NB4 (cell line): Measurements from ENCODE around the gene C5orf15.

Experiments used
- DNase-seq: peaks from one replicate; pipeline ENCODE4 v3.0.0; 2010; ENCODE audit warnings: low read depth
- H3K4me3 ChIP-seq: one replicate; pipeline ENCODE4 v1.5.1; 2011; ENCODE audit warnings: mild to moderate bottlenecking, low read depth, low read length, moderate library complexity
- CTCF ChIP-seq: IDR thresholded peaks from one replicate; pipeline ENCODE4 v1.5.1; 2012; ENCODE audit warnings: low read depth, low read length
- MYC ChIP-seq: IDR thresholded peaks from 2 replicates; pipeline ENCODE4 v1.6.1; 2011; ENCODE audit warnings: low read depth, low read length
- POLR2A ChIP-seq: IDR thresholded peaks from 2 replicates; pipeline ENCODE4 v1.6.1; 2011; ENCODE audit warnings: mild to moderate bottlenecking; ENCODE audit not compliant: insufficient read length; ENCODE audit errors: extremely low read depth
- TF ChIP-seq, protein P1 (sequence below): IDR thresholded peaks from 2 replicates; pipeline ENCODE4 v1.6.1; 2011; ENCODE audit warnings: low read depth, low read length

C5orf15 gene

DNA sequence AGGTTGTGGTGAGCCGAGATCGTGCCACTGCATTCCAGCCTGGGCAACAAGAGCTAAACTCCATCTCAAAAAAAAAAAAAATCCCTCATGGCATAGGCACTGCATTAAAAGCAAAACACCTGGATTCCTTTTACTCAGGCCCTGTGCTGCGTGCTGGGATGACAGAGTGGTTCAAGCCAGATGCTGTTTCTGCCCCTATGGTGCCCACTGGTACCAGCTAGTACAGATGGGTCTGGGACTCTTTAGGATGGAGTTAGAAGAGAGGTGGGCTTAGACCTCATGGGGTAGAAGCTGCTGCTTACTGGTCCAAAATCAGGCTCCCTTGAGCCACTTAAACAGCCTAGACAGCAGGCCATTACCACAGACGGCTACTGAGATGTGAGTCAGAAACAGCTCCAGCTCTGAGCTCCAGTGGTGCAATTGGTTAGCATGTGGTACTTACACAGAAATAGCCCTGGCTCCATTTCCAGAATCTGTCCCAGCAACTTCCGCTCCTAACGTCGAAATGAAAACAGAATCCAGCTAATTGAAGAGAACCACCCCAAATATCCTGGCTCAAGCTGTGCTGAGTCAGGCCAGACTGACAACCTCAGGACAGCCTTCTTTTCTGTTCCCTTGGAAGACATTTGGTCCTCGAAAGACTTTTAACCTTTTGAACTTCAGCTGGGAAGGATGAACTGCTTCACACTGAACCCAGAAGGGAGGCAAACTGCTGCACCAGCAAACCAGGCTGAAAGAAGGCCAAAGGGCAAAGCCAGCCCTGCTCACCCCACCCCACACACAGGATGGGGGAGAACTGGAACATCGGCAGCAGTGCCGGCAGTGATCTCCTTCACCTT is 15.5 kb downstream of the C5orf15 start:
- TF ChIP-seq POLR2A, result no peak
- no peak for TF ChIP-seq CTCF
- no peak for TF ChIP-seq MYC
- TF ChIP-seq, protein P1, sequence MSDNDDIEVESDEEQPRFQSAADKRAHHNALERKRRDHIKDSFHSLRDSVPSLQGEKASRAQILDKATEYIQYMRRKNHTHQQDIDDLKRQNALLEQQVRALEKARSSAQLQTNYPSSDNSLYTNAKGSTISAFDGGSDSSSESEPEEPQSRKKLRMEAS, result no peak
- H3K4me3 ChIP-seq, result no peak overlapping the region
- peak; percentile 11 for DNase-seq

DNA sequence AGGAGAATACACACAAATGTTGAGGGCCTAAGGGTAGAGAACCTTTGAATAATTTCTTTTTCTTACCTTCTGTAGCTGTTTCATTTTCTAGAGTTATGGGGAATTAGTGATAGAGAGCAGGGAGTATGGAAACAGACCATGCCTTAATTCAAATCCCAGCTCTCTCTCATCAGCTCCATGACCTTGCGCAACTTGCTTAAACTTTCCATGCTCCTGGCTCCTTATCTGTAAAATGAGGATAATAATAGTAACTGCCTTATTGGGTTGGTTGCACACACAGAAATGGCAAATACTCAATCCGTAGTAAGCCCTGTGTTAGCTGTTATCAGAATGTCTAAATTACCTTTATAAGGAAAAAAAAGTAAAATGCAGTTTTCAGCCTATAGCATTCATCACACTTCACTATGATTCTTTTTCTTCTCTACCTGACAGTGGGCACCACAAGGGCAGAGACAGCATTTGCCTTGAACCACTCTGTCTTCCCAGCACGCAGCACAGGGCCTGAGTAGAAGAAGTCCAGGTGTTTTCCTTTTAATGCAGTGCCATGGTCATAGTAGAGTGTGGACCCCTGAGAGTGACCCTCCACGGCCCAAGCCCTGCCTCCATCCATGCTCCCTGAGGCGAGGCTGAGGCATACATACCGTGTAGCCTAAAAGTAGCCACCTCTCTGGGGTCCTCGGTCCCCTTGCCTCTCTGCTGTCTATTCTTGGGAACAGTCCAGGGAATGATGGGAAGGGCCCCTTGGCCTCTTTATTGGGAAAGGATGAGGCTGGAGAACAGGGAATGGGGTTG is 17.4 kb downstream of the C5orf15 start:
- no peak overlapping the region for H3K4me3 ChIP-seq
- TF ChIP-seq CTCF, result no peak
- TF ChIP-seq, protein P1, result no peak
- no peak for TF ChIP-seq MYC
- no peak for TF ChIP-seq POLR2A
- no peak for DNase-seq

GRCh38 chr5:133948721-133949120 is 19.7 kb downstream of the C5orf15 start:
- TF ChIP-seq, protein P1, result no peak
- no peak for TF ChIP-seq MYC
- TF ChIP-seq POLR2A, result no peak
- no peak for TF ChIP-seq CTCF
- no peak overlapping the region for H3K4me3 ChIP-seq

GRCh38 chr5:133947431-133947841 is 21.0 kb downstream of the C5orf15 start:
- DNase-seq, result no peak
- TF ChIP-seq, protein P1, result no peak
- no peak for TF ChIP-seq POLR2A
- no peak for TF ChIP-seq CTCF
- TF ChIP-seq MYC, result no peak
- no peak overlapping the region for H3K4me3 ChIP-seq

More at GRCh38 chr5:133948721-133949120, 19.7 kb downstream of the C5orf15 start:
- DNase-seq, result no peak

GRCh38 chr5:133945568-133945967 is 22.9 kb downstream of the C5orf15 start:
- DNase-seq, result no peak

More at GRCh38 chr5:133945568-133945967, 22.9 kb downstream of the C5orf15 start:
- TF ChIP-seq CTCF (no peak), POLR2A (no peak), MYC (no peak)
- TF ChIP-seq, protein P1, result no peak
- no peak overlapping the region for H3K4me3 ChIP-seq
